GM21737 (cell line): ENCODE measurements around the gene RIN3.
"Not testable (repeated sequence)": the region's sequence is repeated elsewhere in the genome, so short reads cannot be mapped to it uniquely, and the experiment has no call there.

Experiments used
- ATAC-seq: cut with Tn5 transposase; IDR thresholded peaks from one replicate; pipeline ENCODE4 v1.9.1; 2021; ENCODE audit warnings: mild to moderate bottlenecking, moderate library complexity; ENCODE audit not compliant: unreplicated experiment

RIN3 gene

GRCh38 chr14:92525322-92526095 lies 11.9 kb downstream of the RIN3 start:
- ATAC-seq, result no peak

GRCh38 chr14:92527721-92528120 lies 14.1 kb downstream of the RIN3 start:
- no peak for ATAC-seq

GRCh38 chr14:92528486-92529100 lies 15.0 kb downstream of the RIN3 start:
- no peak for ATAC-seq

DNA sequence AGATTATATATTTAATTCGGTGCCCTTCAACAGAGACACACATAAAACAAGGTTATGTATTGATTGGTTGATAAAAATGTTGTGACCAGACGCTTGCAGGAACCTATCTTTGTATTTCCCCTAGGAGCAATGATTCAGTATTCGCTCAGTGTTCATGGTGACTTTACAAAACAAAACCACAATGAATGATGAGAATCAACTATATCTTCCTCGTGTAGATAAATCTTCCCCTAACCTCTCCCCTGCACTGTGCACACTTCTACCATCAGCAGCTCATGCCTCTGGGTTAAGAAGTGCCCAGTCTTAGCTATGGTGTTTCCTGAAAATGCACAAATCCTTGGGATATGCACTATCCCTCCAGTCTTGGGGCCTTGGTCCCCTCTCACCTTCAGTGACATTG lies 16.3 kb downstream of the RIN3 start:
- no peak for ATAC-seq

DNA sequence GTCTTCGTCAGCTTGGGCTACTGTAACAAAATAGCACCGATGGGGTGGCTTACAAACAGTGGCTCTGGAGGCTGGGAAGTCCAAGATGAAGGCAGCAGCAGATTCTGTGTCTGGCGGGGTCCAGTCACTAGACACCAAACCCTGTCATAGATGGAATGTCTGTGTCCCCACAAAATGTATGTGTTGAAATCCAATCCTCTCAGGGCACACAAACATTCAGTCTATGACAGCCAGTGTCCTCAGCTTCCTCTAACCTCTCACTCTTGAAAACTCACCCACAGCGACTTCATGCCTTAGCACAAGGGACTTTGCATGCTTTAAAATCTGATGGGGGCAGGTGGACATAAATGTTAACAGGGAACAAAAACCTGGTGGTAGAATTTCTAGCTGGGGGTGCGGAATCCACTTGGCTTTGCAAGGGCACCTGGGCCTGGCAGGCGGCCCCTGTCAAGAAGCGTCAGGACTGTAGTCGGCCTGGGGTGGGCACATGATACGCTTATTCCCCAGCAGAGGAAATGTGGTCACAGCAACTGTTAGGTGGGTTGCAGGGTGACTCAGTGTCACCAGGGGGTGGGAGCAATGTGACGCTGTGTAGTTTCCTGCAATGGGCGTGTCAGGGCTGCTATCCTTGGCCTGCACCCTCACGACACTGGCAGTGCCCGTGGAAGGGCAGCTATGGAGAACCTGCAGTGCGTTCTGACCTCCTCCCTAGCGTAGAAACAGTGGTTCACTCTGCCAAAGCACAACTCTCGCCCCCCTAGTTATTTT lies 17.7 kb downstream of the RIN3 start:
- peak; percentile 51 for ATAC-seq

DNA sequence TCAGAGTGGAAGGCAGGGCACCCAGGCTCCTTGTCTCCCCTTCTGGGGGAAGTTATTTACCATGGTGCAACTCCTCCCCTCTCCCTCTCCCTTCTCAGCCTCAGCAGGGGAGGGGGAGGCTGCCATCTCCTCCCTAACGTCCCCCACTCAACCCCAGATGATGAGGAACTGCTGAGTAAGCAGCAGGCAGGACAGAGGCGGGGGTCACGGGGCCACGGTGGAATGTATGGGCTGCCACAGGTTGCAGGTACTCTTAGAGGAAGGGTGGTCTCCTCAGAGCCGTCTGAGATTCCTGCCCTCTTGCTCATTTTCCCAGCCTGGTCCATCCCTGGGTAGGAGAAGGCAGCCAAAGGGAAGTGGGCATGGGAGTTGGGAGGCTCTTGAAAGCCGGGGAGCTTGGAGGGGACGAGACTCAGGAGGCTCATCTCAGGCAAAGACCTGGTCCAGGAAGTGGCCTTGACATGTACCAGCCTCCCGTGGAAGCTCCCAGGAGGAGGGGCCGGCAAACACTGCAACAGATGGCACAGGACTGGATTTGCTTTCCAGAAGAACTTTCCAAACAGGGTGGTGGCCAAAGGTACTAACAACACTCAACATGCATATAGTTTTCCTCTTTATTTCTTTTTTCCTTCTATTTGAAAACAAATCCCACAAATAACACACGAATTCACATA lies 19.0 kb downstream of the RIN3 start:
- ATAC-seq, result no peak

- no peak for ATAC-seq
Observed at GRCh38 chr14:92534932-92535643, 21.5 kb downstream of the RIN3 start.

DNA sequence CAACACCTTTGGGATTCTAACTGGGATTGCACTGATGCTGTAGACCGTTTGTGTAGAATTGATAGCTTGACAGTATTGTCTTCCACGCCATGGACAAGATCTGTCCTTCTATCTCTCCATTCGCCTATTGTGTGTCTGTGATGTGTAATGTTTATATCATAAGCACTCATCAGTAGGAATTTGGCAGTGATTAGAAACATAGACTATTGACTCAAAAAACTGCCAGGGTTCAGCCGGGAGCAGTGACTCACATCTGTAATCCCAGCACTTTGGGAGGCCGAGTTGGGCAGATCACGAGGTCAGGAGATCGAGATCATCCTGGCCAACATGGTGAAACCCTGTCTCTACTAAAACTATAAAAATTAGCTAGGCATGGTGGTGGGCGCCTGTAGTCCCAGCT lies 22.6 kb downstream of the RIN3 start:
- not testable (repeated sequence) for ATAC-seq

DNA sequence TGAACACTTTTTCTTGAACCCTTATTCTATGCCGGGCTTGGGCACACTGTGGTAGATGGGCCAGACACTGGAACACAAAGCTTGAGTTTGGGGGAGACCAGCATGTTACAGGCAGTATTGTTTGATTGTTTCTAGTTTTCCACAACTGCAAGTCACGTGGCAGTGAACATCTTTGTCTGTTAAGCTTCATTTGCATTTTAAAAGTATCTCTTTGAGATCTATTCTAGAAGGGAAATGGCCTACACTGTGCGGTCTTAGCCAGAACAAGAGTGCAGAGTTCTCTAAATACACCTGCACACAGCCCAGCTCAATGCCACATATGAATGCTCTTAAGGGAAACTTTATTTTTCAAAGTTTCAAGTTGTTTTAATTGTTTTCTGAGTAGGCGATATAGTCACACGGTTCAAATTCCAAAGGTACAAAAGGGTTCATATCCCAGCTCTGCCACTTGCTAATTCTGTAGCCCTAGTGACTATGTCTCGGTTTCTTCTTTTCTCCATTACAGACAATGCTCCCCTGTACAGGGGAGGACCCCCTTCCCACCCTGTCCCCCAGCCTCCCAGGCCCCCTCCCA lies 24.9 kb downstream of the RIN3 start:
- no peak for ATAC-seq

DNA sequence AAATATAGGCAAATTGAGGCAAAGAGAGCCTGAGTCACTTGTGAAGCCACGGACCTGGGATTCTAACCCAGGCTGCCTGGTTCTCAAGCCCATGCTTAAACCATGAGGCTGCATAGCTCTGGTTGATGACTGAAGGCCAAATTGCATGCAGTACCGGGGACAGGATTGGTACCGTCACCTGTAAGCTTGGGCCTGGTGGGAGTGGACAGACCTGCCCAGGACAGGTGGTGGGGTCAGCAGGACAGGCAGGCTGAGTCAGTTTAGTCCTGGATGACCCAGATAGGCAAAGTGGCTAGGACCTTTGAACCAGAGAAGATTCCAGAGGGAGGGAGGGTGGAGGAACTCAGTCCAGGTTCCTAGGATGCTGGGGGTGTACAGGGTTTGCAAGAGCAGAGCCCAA lies 25.8 kb downstream of the RIN3 start:
- no peak for ATAC-seq

- no peak for ATAC-seq
Observed at GRCh38 chr14:92539875-92540274, 26.3 kb downstream of the RIN3 start.

DNA sequence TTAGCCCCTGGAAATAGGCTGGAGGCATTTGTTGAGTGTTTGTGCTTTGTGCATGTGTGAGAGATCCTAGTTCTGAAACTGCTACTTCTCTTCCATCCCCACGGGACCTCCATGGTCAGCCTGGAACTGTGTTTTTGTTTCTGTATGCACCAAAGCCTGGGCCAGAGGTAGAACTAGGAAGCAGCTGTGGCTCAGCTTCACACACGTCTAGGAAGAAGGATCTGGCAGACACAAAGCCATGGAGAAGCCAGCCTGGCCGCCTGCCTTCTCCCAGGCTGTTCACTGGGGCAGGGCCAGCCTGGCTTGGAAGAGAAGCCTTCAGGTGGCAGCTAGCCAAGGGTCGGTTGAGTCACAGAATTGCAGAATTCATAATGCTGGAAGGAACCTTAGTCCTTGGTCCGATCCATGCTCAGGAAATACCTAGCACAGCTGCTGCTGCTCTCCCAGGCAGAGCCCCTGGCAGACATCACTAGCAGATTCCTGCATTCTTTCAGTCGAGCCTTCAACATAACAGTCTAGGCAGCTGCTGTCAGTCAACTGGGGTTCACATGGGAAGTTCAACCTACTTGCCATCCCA lies 27.0 kb downstream of the RIN3 start:
- ATAC-seq, result no peak

DNA sequence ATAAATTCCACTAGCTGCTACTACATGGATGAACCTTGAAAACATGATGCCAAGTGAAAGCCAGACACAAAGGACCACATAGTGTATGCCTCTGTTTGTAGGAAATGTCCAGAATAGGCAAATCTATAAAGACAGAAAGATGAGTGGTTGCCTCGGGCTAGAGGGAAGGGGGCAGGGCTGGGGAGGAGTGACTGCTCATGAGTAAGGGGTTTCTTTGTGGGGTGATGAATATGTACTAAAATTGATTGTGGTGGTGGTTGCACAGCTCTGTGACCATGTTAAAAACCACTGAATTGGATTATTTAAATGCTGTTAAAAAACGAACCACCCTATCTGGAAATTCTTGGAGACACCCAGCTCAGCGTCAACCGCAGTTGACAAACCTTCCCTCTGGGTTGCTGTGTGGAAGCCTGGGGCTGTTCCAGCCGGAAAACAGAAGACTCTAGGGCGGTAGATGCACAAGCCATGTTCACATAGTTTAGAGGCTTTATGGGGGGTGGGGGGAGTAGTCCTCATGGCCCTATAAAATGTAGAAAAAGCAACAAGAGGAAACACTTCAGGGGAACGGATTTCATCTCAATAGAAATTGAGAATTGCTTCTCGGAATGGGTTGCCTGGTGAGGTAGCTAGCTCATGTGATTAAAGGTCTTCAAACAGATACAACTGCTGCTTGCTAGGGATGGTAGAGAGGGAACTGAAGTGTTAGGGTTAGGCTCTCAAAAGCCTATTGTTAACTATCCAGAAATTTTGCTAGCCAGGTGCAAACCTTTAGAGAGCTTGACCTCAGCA lies 29.4 kb downstream of the RIN3 start:
- no peak for ATAC-seq

DNA sequence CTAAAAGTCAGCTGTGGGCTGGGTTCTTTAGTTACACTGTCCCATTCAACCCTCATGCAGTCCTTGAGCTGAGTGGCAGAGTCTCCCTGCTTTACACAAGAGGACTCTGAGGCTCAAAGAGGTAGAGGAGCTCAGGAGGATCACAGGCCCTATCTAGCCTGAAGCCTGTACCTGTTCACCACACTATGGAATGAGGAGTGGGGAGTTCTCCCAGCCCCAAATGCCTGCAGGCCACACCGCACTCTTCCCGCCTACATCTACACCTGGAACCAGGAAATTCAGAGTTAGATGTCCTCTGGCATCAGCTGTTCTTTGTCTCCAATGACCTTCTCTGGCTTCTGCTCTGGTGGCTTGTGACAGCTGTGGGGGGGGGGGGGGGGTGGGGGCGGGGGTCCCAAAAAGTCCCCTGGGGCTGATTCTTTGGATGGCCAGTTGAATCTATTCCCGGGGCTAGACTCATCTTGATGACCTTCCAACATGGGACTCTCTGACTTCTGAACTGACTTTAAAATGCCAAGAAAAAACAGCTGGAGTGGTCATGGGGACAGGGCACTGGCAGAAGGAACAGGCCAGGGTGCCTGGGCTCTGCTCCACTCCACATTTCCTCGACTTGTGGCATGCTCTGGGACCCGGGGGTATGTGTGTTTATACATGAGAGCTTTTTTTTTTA lies 30.6 kb downstream of the RIN3 start:
- no peak for ATAC-seq

DNA sequence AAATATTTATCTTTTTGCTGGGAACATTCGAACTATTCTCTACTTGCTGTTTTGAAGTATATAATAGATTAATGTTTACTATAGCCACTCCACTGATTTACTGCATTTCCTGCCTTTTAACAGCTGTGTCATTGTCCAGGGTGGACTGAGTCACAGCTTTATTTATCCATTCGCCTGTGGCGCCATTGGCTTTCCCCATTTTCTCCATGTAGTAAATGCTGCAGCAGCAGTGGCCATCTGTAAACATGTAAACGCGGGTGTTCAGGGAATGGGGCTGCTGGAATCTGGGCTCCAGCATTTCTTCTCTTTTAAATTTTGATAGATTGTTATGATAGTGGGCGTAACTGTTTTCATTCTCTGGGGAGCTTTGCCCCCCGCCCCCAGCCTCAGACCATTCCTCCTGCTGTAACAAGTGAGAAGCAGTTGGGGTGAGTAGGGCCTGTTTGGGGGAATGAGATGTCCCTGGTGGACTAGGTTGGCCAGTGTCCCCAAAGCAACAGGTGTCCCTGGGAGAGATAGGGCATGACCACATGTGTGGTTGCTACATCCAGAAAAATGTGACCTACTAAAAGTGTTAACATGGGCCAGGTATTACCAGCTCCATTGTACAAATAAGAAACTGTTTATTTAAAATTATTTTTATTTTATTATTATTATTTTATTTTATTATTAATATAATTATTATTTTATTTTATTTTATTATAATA lies 32.9 kb downstream of the RIN3 start:
- no peak for ATAC-seq

DNA sequence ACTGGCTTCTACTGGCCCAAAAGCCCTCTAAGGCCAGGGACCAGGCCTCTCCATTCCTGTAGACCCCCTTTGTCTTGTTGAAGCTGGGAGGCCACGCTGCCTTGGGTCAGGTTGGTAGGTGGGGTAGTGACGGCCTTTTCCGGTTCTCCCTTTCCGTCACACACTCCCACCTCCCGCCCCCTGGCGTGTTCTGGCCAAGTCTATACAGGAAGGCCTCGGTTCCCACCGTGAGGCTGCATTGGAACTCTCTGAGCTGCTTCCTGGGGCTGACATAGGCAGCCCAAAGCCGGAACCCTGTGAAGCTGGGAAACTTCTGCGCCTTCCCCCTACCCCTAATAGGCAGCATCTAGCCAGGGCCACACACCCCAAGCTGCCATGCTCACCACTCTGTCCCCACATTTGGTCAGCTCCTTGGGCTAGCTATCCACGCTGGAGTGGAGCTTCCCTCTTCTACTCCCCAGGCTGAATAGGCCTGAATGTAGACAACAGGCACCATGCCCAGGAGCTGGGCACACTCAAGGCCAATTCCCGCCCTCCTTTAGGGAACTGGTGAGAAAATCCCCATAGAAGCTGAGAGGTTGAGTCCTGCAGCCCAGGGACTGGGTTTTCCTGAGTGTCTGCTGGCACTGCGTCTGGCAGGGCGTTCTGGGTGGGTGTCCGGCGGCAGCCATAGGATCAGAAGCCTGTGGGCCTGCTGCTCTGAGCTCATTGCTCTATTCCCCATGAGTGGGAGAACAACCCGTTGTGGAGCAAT lies 35.7 kb downstream of the RIN3 start:
- no peak for ATAC-seq

DNA sequence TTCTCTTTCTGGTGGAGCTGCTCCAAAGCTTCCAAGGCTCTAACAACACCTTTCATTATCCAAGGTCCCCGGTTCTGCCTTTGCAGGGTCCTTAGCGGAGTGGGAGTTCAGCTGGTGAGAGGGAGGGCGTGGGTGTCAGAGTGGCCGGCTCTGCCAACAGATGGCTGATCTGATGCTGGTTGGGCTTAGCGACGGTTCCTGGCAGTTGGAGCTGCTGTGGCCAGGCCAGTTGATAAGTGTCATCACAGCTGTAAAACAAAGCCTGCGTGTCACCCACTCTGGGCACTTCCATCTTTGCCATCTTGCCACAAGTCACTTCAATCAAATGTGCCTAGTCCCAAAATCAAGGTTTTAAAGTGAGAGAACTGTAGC lies 36.3 kb downstream of the RIN3 start:
- no peak for ATAC-seq
